ENCODE data around the gene GPS1.

GPS1 gene

GRCh38 chr17:82092628-82092994 is 40.9 kb downstream of the GPS1 start:
- DNase-seq, result no peak

- no peak for DNase-seq
Observed at GRCh38 chr17:82092995-82093751, 41.5 kb downstream of the GPS1 start.

GRCh38 chr17:82094931-82095776 is 43.5 kb downstream of the GPS1 start:
- no peak for DNase-seq

- DNase-seq, result no peak
Observed at GRCh38 chr17:82095777-82096708, 44.3 kb downstream of the GPS1 start.

GRCh38 chr17:82096709-82097183 is 45.0 kb downstream of the GPS1 start:
- DNase-seq, result no peak

- no peak for DNase-seq
Observed at GRCh38 chr17:82097184-82097918, 45.7 kb downstream of the GPS1 start.

GRCh38 chr17:82097919-82098168 is 46.1 kb downstream of the GPS1 start:
- no peak for DNase-seq

GRCh38 chr17:82098169-82098938 is 46.7 kb downstream of the GPS1 start, which contains the start of gene FASN:
TSS of gene FASN (minus strand) at chr17:82098236. CDS start at chr17:82096445, 1,791 bp downstream.
- DNase-seq, result peak; percentile 86

- DNase-seq, result no peak
Observed at GRCh38 chr17:82098939-82099763, 47.5 kb downstream of the GPS1 start.

GRCh38 chr17:82100502-82101298 is 49.0 kb downstream of the GPS1 start:
- DNase-seq, result no peak

- DNase-seq, result no peak
Observed at GRCh38 chr17:82101301-82101715, 49.6 kb downstream of the GPS1 start.

- no peak for DNase-seq
Observed at GRCh38 chr17:82101767-82102679, 50.3 kb downstream of the GPS1 start.

GRCh38 chr17:82103553-82104451 is 52.1 kb downstream of the GPS1 start:
- DNase-seq, result no peak

GRCh38 chr17:82104797-82105416 is 53.2 kb downstream of the GPS1 start:
- DNase-seq, result no peak

GRCh38 chr17:82105417-82105881 is 53.8 kb downstream of the GPS1 start:
- DNase-seq, result no peak

- peak; percentile 31 for DNase-seq
Observed at GRCh38 chr17:82105882-82106687, 54.4 kb downstream of the GPS1 start.

Data from effector CD8-positive, alpha-beta T cell (primary cell).